Upper lobe of left lung (tissue), 4 donors: ENCODE results near the gene KIF6.

ENCODE experiments used
- EP300 ChIP-seq, 4 donors: sonication (generic); formaldehyde crosslinking; IDR thresholded peaks; one replicate each; pipeline ENCODE4 v1.5.1; 2017; ENCODE audit warnings: antibody characterized with exemption in 4 of 4, control low read depth in 2 of 4
- POLR2A ChIP-seq, 4 donors: fragments of 450-650 bp; IDR thresholded peaks; one replicate each; pipeline ENCODE4 v1.5.1; 2016 to 2017; ENCODE audit warnings: antibody characterized with exemption in 4 of 4, mild to moderate bottlenecking in 2 of 4
- POLR2AphosphoS5 ChIP-seq, 2 donors: sonication (generic); formaldehyde crosslinking; IDR thresholded peaks; one replicate each; pipeline ENCODE4 v1.5.1; 2017; ENCODE audit warnings: antibody characterized with exemption in 2 of 2
- TF ChIP-seq, protein P1 (sequence below), 6 experiments: fragments of 450-650 bp in 4 of 6; fragments of 200-600 bp in 2 of 6; sonication (generic) in 2 of 6; IDR thresholded peaks; one replicate each; pipeline ENCODE4 v1.5.1; 2016 to 2019; ENCODE audit warnings: antibody characterized with exemption in 6 of 6

DNA sequence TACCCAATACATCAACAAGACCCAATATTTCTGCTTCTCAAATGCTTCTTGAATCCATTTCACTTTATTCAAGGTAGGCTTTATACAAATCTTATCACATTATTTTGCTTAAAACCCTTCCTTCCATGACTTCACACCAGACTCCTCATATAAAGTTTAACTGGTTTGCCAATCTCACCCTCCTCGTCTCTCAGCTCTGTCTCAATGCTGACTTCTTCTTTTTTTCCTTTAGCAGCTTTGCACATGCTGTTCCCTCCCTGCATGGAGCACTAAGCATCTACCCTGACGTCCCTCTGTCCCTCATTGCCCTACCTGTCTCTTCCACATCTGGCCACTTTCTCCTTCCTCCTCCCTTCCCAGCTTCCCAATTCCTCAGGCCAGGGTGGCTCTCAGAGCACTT lies 442.4 kb downstream of the KIF6 start:
- TF ChIP-seq, protein P1, sequence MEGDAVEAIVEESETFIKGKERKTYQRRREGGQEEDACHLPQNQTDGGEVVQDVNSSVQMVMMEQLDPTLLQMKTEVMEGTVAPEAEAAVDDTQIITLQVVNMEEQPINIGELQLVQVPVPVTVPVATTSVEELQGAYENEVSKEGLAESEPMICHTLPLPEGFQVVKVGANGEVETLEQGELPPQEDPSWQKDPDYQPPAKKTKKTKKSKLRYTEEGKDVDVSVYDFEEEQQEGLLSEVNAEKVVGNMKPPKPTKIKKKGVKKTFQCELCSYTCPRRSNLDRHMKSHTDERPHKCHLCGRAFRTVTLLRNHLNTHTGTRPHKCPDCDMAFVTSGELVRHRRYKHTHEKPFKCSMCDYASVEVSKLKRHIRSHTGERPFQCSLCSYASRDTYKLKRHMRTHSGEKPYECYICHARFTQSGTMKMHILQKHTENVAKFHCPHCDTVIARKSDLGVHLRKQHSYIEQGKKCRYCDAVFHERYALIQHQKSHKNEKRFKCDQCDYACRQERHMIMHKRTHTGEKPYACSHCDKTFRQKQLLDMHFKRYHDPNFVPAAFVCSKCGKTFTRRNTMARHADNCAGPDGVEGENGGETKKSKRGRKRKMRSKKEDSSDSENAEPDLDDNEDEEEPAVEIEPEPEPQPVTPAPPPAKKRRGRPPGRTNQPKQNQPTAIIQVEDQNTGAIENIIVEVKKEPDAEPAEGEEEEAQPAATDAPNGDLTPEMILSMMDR (IDR thresholded peaks at IDR 0.05), result no peak
- TF ChIP-seq POLR2A (IDR thresholded peaks at IDR 0.05), result no peak
- no peak for TF ChIP-seq POLR2AphosphoS5 (IDR thresholded peaks at IDR 0.05)
- no peak for TF ChIP-seq EP300 (IDR thresholded peaks at IDR 0.05)
